BJ (cell line): ENCODE data around the gene SPRED2. TPM values are rescaled to one million over a fixed set of nuclear protein-coding genes. Genes with fewer than 3 reads are reported as not detected.
A peak's percentile ranks its signal among the peaks of the same experiment; 100 is the strongest.

Source experiments
- CTCF ChIA-PET: fragments of 350-600 bp; formaldehyde crosslinking; extraction: SDS; loops from one replicate; lab custom pipeline; 2021; ENCODE audit warnings: antibody characterized with exemption, inconsistent platforms; lab: Yijun Ruan, JAX
- POLR2A ChIA-PET: fragments of 300-600 bp; sonication (Branson Sonifier 250); formaldehyde crosslinking; extraction: SDS; loops from one replicate; lab custom pipeline; 2021; ENCODE audit warnings: antibody characterized with exemption; lab: Charles Lee
- DNase-seq: peaks from one replicate; pipeline ENCODE4 v3.0.0-alpha.2; 2011; ENCODE audit warnings: low read depth
- H3K27me3 ChIP-seq: 2 replicates; pipeline ENCODE4 v1.6.0; 2011; ENCODE audit warnings: low read length; ENCODE audit not compliant: control insufficient read depth, insufficient read depth
- H3K36me3 ChIP-seq: 2 replicates; pipeline ENCODE4 v1.5.1; 2011; ENCODE audit warnings: low read length; ENCODE audit not compliant: control insufficient read depth, insufficient read depth
- H3K4me3 ChIP-seq: 2 replicates; pipeline ENCODE4 v1.5.1; 2011; ENCODE audit warnings: low read depth, mild to moderate bottlenecking, control low read depth, low read length
- polyA plus RNA-seq: library from polyadenylated mRNA; depleted of rRNA; stranded (reverse); fragments of >200 nt; gene quantifications from 2 replicates; pipeline ENCODE4 v1.2.3, GENCODE V29; 2011
- TF ChIP-seq, protein P1 (sequence below): IDR thresholded peaks from 2 replicates; pipeline ENCODE4 v1.5.1; 2011; ENCODE audit warnings: low read depth, mild to moderate bottlenecking, control low read depth, inconsistent platforms, low read length, moderate library complexity; ENCODE audit not compliant: insufficient read depth

SPRED2 gene
- polyA plus RNA-seq, 1 experiment: 13.1 TPM

DNA sequence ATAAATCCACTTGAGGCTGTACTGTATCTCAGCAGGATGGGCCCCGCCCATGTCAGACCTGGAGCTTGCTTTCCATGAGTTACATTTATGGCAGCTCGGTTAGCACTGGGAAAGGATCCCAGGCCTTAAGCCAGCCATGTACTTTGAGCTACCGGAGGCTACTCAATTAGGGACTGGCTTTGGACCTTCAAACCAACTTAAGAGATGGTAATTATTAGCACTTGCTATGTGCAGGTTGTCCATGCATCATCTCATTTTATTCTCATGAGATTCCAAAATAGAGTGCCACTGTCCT is 140.3 kb downstream of the SPRED2 start:
- no peak for DNase-seq
- no peaks in the 10 kb centered on the region for H3K36me3 ChIP-seq
- no peak overlapping the region for H3K4me3 ChIP-seq
- POLR2A ChIA-PET: no interaction called here
- TF ChIP-seq, protein P1, sequence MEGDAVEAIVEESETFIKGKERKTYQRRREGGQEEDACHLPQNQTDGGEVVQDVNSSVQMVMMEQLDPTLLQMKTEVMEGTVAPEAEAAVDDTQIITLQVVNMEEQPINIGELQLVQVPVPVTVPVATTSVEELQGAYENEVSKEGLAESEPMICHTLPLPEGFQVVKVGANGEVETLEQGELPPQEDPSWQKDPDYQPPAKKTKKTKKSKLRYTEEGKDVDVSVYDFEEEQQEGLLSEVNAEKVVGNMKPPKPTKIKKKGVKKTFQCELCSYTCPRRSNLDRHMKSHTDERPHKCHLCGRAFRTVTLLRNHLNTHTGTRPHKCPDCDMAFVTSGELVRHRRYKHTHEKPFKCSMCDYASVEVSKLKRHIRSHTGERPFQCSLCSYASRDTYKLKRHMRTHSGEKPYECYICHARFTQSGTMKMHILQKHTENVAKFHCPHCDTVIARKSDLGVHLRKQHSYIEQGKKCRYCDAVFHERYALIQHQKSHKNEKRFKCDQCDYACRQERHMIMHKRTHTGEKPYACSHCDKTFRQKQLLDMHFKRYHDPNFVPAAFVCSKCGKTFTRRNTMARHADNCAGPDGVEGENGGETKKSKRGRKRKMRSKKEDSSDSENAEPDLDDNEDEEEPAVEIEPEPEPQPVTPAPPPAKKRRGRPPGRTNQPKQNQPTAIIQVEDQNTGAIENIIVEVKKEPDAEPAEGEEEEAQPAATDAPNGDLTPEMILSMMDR: no peak
- H3K27me3 ChIP-seq: peaks cover 1% of the 10 kb centered on the region; the same call in 1 of the 2 replicates
- CTCF ChIA-PET: interaction anchor here (0.7 to 1.2 kb wide), 2 partner anchors 26 to 142 kb away, joined by 4 to 5 read pairs; no protein-coding TSS in a partner anchor

GRCh38 chr2:65291216-65292105 is 140.9 kb downstream of the SPRED2 start:
- TF ChIP-seq, protein P1: 0 out of 2 replicates have a peak, but pooled peaks have one; percentile 5
- CTCF ChIA-PET: interaction anchor here (0.6 to 1.2 kb wide), 3 partner anchors 26 to 436 kb away, joined by 4 to 5 read pairs (median 4); no protein-coding TSS in a partner anchor

GRCh38 chr2:65287364-65287763 is 145.0 kb downstream of the SPRED2 start:
- H3K4me3 ChIP-seq: no peak overlapping the region
- ChIA-PET CTCF (interaction anchor here (1.1 kb wide), 1 partner anchor 10 kb away, joined by 4 read pairs; no protein-coding TSS in a partner anchor), POLR2A (no interaction called here)
- no peaks in the 10 kb centered on the region for H3K27me3 ChIP-seq
- no peak for DNase-seq
- TF ChIP-seq, protein P1: no peak
- H3K36me3 ChIP-seq: no peaks in the 10 kb centered on the region

More at GRCh38 chr2:65291216-65292105, 140.9 kb downstream of the SPRED2 start:
- H3K36me3 ChIP-seq: no peaks in the 10 kb centered on the region
- H3K4me3 ChIP-seq: no peak overlapping the region
- H3K27me3 ChIP-seq: peaks cover 1% of the 10 kb centered on the region; the same call in 1 of the 2 replicates
- POLR2A ChIA-PET: no interaction called here
- DNase-seq: no peak

DNA sequence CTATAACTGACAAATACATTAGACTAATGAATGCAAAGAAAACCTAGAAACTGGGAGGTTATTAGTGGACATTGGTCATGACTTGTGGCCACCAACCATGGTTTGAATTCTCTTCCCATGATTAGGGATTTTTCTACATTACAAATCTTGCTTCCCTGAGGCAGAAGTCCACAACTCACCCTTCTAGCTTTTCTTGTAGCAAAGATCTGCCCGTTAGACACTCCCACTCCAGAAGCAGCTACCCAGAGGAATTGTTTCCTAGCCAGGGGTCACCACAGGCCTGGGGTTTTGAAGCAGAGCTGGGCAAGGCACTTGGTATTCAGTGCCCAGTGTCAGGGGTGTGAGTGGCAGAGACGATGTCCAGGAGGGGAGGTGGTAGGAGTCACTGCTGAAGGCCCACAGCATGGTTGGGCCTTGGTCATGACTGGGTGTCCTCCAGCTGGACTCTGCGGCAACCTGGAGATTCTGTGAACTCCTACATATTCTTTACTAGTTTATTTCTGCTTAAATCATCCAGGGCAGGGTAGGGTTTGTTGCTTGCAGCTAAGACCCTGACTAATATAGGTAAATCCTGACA is 149.8 kb downstream of the SPRED2 start:
- Histone ChIP-seq H3K27me3 (no peaks in the 10 kb centered on the region), H3K36me3 (no peaks in the 10 kb centered on the region), H3K4me3 (no peak overlapping the region)
- POLR2A ChIA-PET: no interaction called here
- no peak for DNase-seq
- TF ChIP-seq, protein P1: no peak
- CTCF ChIA-PET: interaction anchor here (1.5 to 2.1 kb wide), 2 partner anchors 14 to 19 kb away, joined by 3 to 5 read pairs; no protein-coding TSS in a partner anchor
